Naive thymus-derived CD4-positive, alpha-beta T cell (primary cell): ENCODE results near the gene SYTL3. TPM values are rescaled to one million over a fixed set of nuclear protein-coding genes. Genes with fewer than 3 reads are reported as not detected.

Source experiments
- ATAC-seq: fragments of 150-1000 bp; cut with Tn5 transposase; 2 replicates; pipeline ENCODE4 v1.10.0; 2021; ENCODE audit warnings: mild to moderate bottlenecking, moderate library complexity
- CTCF ChIA-PET: fragments of 350-600 bp; sonication (Branson Sonifier 250); formaldehyde crosslinking; loops from one replicate; lab custom pipeline; 2021; ENCODE audit warnings: antibody characterized with exemption; lab: Charles Lee
- POLR2A ChIA-PET: fragments of 350-600 bp; sonication (Branson Sonifier 250); formaldehyde crosslinking; loops from one replicate; lab custom pipeline; 2021; ENCODE audit warnings: antibody characterized with exemption, inconsistent platforms; lab: Charles Lee
- DNase-seq, 9 donors: peaks; one replicate each; pipeline versions ENCODE4 v3.0.0 to v3.0.0-alpha.2; 2020 to 2022; ENCODE audit warnings: mixed read lengths in 1 of 9
- H3K27ac ChIP-seq: one replicate; pipeline ENCODE4 v1.7.0; 2013; ENCODE audit warnings: mild to moderate bottlenecking, low read depth, low read length, moderate library complexity
- H3K27me3 ChIP-seq, 2 donors: one replicate each; pipeline ENCODE4 v1.7.0; 2013; ENCODE audit warnings: low read length in 2 of 2, mild to moderate bottlenecking in 2 of 2, moderate library complexity in 2 of 2; ENCODE audit not compliant: control insufficient read depth in 2 of 2, insufficient read depth in 2 of 2
- H3K36me3 ChIP-seq, 3 experiments: 1 replicate in 2 of 3; 2 replicates in 1 of 3; pipeline ENCODE4 v1.7.0; 2013; ENCODE audit warnings: low read length in 3 of 3, mild to moderate bottlenecking in 3 of 3, moderate library complexity in 1 of 3; ENCODE audit not compliant: insufficient read depth in 3 of 3, control insufficient read depth in 2 of 3
- H3K4me1 ChIP-seq, 2 donors: one replicate each; pipeline ENCODE4 v1.7.0; 2013; ENCODE audit warnings: low read length in 2 of 2, mild to moderate bottlenecking in 2 of 2, moderate library complexity in 1 of 2; ENCODE audit not compliant: control insufficient read depth in 2 of 2, insufficient read depth in 2 of 2
- H3K4me3 ChIP-seq: 2 replicates; pipeline ENCODE4 v1.7.0; 2013; ENCODE audit warnings: mild to moderate bottlenecking, low read length
- H3K9me3 ChIP-seq, 3 experiments: 1 replicate in 2 of 3; 2 replicates in 1 of 3; pipeline ENCODE4 v1.7.0; 2013; ENCODE audit warnings: low read length in 3 of 3; ENCODE audit not compliant: control insufficient read depth in 2 of 3
- H3K27ac Mint-ChIP-seq, 9 donors: one replicate each; pipeline ENCODE4 v1.8.0; 2020 to 2022; ENCODE audit warnings: mixed read lengths in 9 of 9, mild to moderate bottlenecking in 8 of 9, moderate library complexity in 5 of 9, inconsistent platforms in 2 of 9
- H3K27me3 Mint-ChIP-seq, 5 donors: one replicate each; pipeline ENCODE4 v1.8.0; 2021 to 2022; ENCODE audit warnings: mixed read lengths in 5 of 5, mild to moderate bottlenecking in 1 of 5
- H3K36me3 Mint-ChIP-seq, 5 donors: one replicate each; pipeline ENCODE4 v1.8.0; 2020 to 2022; ENCODE audit warnings: mixed read lengths in 5 of 5, mild to moderate bottlenecking in 3 of 5, inconsistent platforms in 1 of 5
- H3K4me1 Mint-ChIP-seq, 7 donors: one replicate each; pipeline ENCODE4 v1.8.0; 2020 to 2022; ENCODE audit warnings: mixed read lengths in 7 of 7, mild to moderate bottlenecking in 3 of 7, inconsistent platforms in 1 of 7
- H3K4me3 Mint-ChIP-seq, 10 donors: one replicate each; pipeline ENCODE4 v1.8.0; 2020 to 2022; ENCODE audit warnings: mild to moderate bottlenecking in 10 of 10, mixed read lengths in 10 of 10, moderate library complexity in 6 of 10, inconsistent platforms in 2 of 10
- H3K9me3 Mint-ChIP-seq, 11 donors: one replicate each; pipeline ENCODE4 v1.8.0; 2020 to 2022; ENCODE audit warnings: mixed read lengths in 11 of 11, mild to moderate bottlenecking in 4 of 11, inconsistent platforms in 1 of 11, moderate library complexity in 1 of 11
- intact Hi-C, 2 donors: fragments of 100-400 bp; cut with micrococcal nuclease; formaldehyde crosslinking; loops; one replicate each; pipeline ENCODE4 v1.15.1; 2023
- polyA plus RNA-seq, 2 donors: library from polyadenylated mRNA; unstranded; fragments of 300-500 nt; fragmentation: Illumina TruSeq; gene quantifications; one replicate each; pipeline ENCODE4 v1.2.3, GENCODE V29; 2021
- total RNA-seq, 6 experiments: library from RNA in 5 of 6; stranded (reverse) in 5 of 6; gene quantifications; 1 replicate in 5 of 6; 2 replicates in 1 of 6; pipeline ENCODE4 v1.2.3 and lab custom pipeline; 2021 to 2026

SYTL3 gene
- total and polyA plus RNA-seq, 7 experiments from 2014 or later = 13.4 to 67.0 (median 29.5) TPM

- ATAC-seq (no peak), DNase-seq (no peak)
- Mint-ChIP-seq H3K27me3 (no peaks in the 10 kb centered on the region), H3K27ac (no peak overlapping the region), H3K36me3 (peaks cover 9 to 65% (median 44%) of the 10 kb centered on the region in 5 donors), H3K4me1 (peaks cover 14 to 48% (median 19%) of the 10 kb centered on the region in 7 donors), H3K9me3 (no peaks in the 10 kb centered on the region), H3K4me3 (peak overlapping the region in 1 of 10 donors; percentile 18)
- Histone ChIP-seq H3K4me3 (no peak overlapping the region), H3K9me3 (no peaks in the 10 kb centered on the region), H3K4me1 (peaks cover 0 to 27% of the 10 kb centered on the region in 2 donors), H3K36me3 (peaks cover 0 to 39% (median 6%) of the 10 kb centered on the region in 3 experiments), H3K27ac (no peak overlapping the region), H3K27me3 (no peaks in the 10 kb centered on the region)
- CTCF ChIA-PET = no interaction called here
- intact Hi-C loops = no loop called here
- POLR2A ChIA-PET = no interaction called here
Measured at GRCh38 chr6:158713469-158713868, 63.6 kb downstream of the SYTL3 start.

GRCh38 chr6:158714706-158715105 is 64.9 kb downstream of the SYTL3 start:
- ChIA-PET CTCF (no interaction called here), POLR2A (no interaction called here)
- no peaks in the 10 kb centered on the region for H3K27me3 ChIP-seq
- Mint-ChIP-seq H3K36me3 (peaks cover 7 to 70% (median 36%) of the 10 kb centered on the region in 5 donors), H3K27ac (peak overlapping the region in 4 of 9 donors; percentile 19 to 73 (median 54)), H3K27me3 (no peaks in the 10 kb centered on the region), H3K4me1 (peaks cover 15 to 60% (median 27%) of the 10 kb centered on the region in 7 donors), H3K9me3 (no peaks in the 10 kb centered on the region), H3K4me3 (no peak overlapping the region)
- DNase-seq = no peak
- ATAC-seq = no peak
- no peaks in the 10 kb centered on the region for H3K9me3 ChIP-seq
- H3K4me1 ChIP-seq = peaks cover 0 to 39% of the 10 kb centered on the region in 2 donors
- intact Hi-C loops = loop anchor here in 1 of 2 donors (5.0 kb wide), 1 partner anchor 393 kb away; no protein-coding TSS in a partner anchor
- no peak overlapping the region for H3K27ac ChIP-seq
- peaks cover 0 to 49% (median 6%) of the 10 kb centered on the region in 3 experiments for H3K36me3 ChIP-seq
- H3K4me3 ChIP-seq = no peak overlapping the region

GRCh38 chr6:158715330-158716311 is 65.8 kb downstream of the SYTL3 start:
- ChIA-PET CTCF (interaction anchor here (1.8 kb wide), 1 partner anchor 9 kb away, joined by 5 read pairs; no protein-coding TSS in a partner anchor), POLR2A (no interaction called here)
- ATAC-seq (peak; percentile 46), DNase-seq (no peak)
- Mint-ChIP-seq H3K4me1 (peaks cover 23 to 66% (median 33%) of the 10 kb centered on the region in 7 donors), H3K27me3 (no peaks in the 10 kb centered on the region), H3K9me3 (no peaks in the 10 kb centered on the region), H3K36me3 (peaks cover 7 to 66% (median 29%) of the 10 kb centered on the region in 5 donors), H3K4me3 (no peak overlapping the region), H3K27ac (peak overlapping the region in 7 of 9 donors; percentile 19 to 85 (median 69))
- H3K27me3 ChIP-seq = no peaks in the 10 kb centered on the region
- no peak overlapping the region for H3K4me3 ChIP-seq
- H3K36me3 ChIP-seq = peaks cover 0 to 49% (median 6%) of the 10 kb centered on the region in 3 experiments
- no peak overlapping the region for H3K27ac ChIP-seq
- peaks cover 5 to 46% of the 10 kb centered on the region in 2 donors for H3K4me1 ChIP-seq
- intact Hi-C loops = loop anchor here in 1 of 2 donors (5.0 kb wide), 1 partner anchor 392 kb away; no protein-coding TSS in a partner anchor
- no peaks in the 10 kb centered on the region for H3K9me3 ChIP-seq

GRCh38 chr6:158717341-158718330 is 67.8 kb downstream of the SYTL3 start:
- POLR2A ChIA-PET = interaction anchor here (0.8 kb wide), 1 partner anchor 10 kb away, joined by 5 read pairs; no protein-coding TSS in a partner anchor
- Mint-ChIP-seq H3K4me3 (peak overlapping the region in 9 of 10 donors; percentile 23 to 71 (median 49)), H3K9me3 (no peaks in the 10 kb centered on the region), H3K27ac (peak overlapping the region; percentile 63 to 90 (median 76)), H3K27me3 (no peaks in the 10 kb centered on the region), H3K36me3 (peaks cover 3 to 60% (median 27%) of the 10 kb centered on the region in 5 donors), H3K4me1 (peaks cover 28 to 78% (median 36%) of the 10 kb centered on the region in 7 donors)
- Histone ChIP-seq H3K4me3 (peak overlapping the region; percentile 31), H3K4me1 (peaks cover 10 to 58% of the 10 kb centered on the region in 2 donors), H3K36me3 (peaks cover 0 to 42% (median 4%) of the 10 kb centered on the region in 3 experiments), H3K9me3 (no peaks in the 10 kb centered on the region), H3K27ac (no peak overlapping the region), H3K27me3 (no peaks in the 10 kb centered on the region)
- CTCF ChIA-PET = interaction anchor here (0.6 to 1.7 kb wide), 3 partner anchors 13 to 75 kb away, joined by 3 to 5 read pairs (median 4); no protein-coding TSS in a partner anchor
- peak; percentile 48 for ATAC-seq
- intact Hi-C loops = loop anchor here in 1 of 2 donors (5.0 kb wide), 1 partner anchor 390 kb away; no protein-coding TSS in a partner anchor
- no peak for DNase-seq

GRCh38 chr6:158718461-158719046 is 68.7 kb downstream of the SYTL3 start:
- POLR2A ChIA-PET = interaction anchor here (0.8 kb wide), 1 partner anchor 9 kb away, joined by 5 read pairs; no protein-coding TSS in a partner anchor
- CTCF ChIA-PET = interaction anchor here (0.6 to 1.7 kb wide), 4 partner anchors 14 to 256 kb away, joined by 3 to 5 read pairs (median 4); no protein-coding TSS in a partner anchor
- Histone ChIP-seq H3K27ac (no peak overlapping the region), H3K9me3 (no peaks in the 10 kb centered on the region), H3K4me1 (peaks cover 10 to 58% of the 10 kb centered on the region in 2 donors), H3K27me3 (no peaks in the 10 kb centered on the region), H3K36me3 (peaks cover 0 to 34% (median 4%) of the 10 kb centered on the region in 3 experiments), H3K4me3 (no peak overlapping the region)
- intact Hi-C loops = loop anchor here in 1 of 2 donors (5.0 kb wide), 1 partner anchor 389 kb away; no protein-coding TSS in a partner anchor
- Mint-ChIP-seq H3K9me3 (no peaks in the 10 kb centered on the region), H3K4me3 (peak overlapping the region in 2 of 10 donors; percentile 3 to 56), H3K4me1 (peaks cover 28 to 71% (median 36%) of the 10 kb centered on the region in 7 donors), H3K27me3 (no peaks in the 10 kb centered on the region), H3K27ac (peak overlapping the region in 4 of 9 donors; percentile 73 to 90 (median 80)), H3K36me3 (peaks cover 4 to 58% (median 22%) of the 10 kb centered on the region in 5 donors)
- ATAC-seq (no peak), DNase-seq (no peak)
